OCI-LY3 (cell line): ENCODE data around the gene FAM168B.
"Not testable (repeated sequence)": the region's sequence is repeated elsewhere in the genome, so short reads cannot be mapped to it uniquely, and the experiment has no call there.

ENCODE experiments used
- H2AFZ ChIP-seq: fragments of 200-600, 300-600 bp; shearing (Covaris generic); 2 replicates; pipeline ENCODE4 v1.6.0; 2014; ENCODE audit warnings: antibody characterized with exemption, low read depth, low read length
- H3K27ac ChIP-seq: fragments of 200-600, 300-600 bp; sonication (generic); 2 replicates; pipeline ENCODE4 v1.5.1; 2014; ENCODE audit warnings: mild to moderate bottlenecking, low read length, moderate library complexity, mixed read lengths
- H3K27me3 ChIP-seq: fragments of 200-600, 300-600 bp; sonication (generic); 2 replicates; pipeline ENCODE4 v1.6.1; 2014; ENCODE audit warnings: low read depth, low read length, mixed read lengths
- H3K36me3 ChIP-seq: fragments of 200-600, 300-600 bp; sonication (generic); replicated peaks from 2 replicates; pipeline ENCODE3; 2014; ENCODE audit warnings: low read depth, low read length, mixed read lengths
- H3K4me1 ChIP-seq: fragments of 300-600, 200-600 bp; sonication (generic); 2 replicates; pipeline ENCODE4 v1.6.1; 2014; ENCODE audit warnings: low read length, mixed read lengths
- H3K4me2 ChIP-seq: fragments of 200-600, 300-600 bp; sonication (generic); 2 replicates; pipeline ENCODE4 v1.6.1; 2014; ENCODE audit warnings: low read length, mixed read lengths
- H3K4me3 ChIP-seq: fragments of 300-600, 200-600 bp; sonication (generic); 2 replicates; pipeline ENCODE4 v1.5.1; 2014; ENCODE audit warnings: antibody characterized with exemption, mild to moderate bottlenecking, low read length, moderate library complexity
- H3K79me2 ChIP-seq: fragments of 300-600, 200-600 bp; shearing (Covaris generic); 2 replicates; pipeline ENCODE4 v1.6.1; 2014; ENCODE audit warnings: mild to moderate bottlenecking, low read length, mixed read lengths
- H3K9ac ChIP-seq: fragments of 300-600, 200-600 bp; shearing (Covaris generic); 2 replicates; pipeline ENCODE4 v1.6.0; 2014; ENCODE audit warnings: mild to moderate bottlenecking, low read length, moderate library complexity
- H3K9me3 ChIP-seq: fragments of 200-600, 300-600 bp; shearing (Covaris generic); 2 replicates; pipeline ENCODE4 v1.6.1; 2014; ENCODE audit warnings: low read length, mixed read lengths; ENCODE audit not compliant: insufficient read depth
- H4K20me1 ChIP-seq: fragments of 200-600, 300-600 bp; sonication (generic); 2 replicates; pipeline ENCODE4 v1.6.1; 2016; ENCODE audit warnings: low read length, mixed read lengths; ENCODE audit not compliant: insufficient read depth
- EZH2phosphoT487 ChIP-seq: fragments of 200-600 bp; shearing (Covaris generic); IDR thresholded peaks from 2 replicates; pipeline ENCODE4 v1.6.1; 2018; ENCODE audit warnings: antibody characterized with exemption, mixed run types, low read depth
- TF ChIP-seq, protein P1 (sequence below): fragments of 200-600, 300-600 bp; sonication (generic); IDR thresholded peaks from 2 replicates; pipeline ENCODE4 v1.5.1; 2014; ENCODE audit warnings: antibody characterized with exemption, low read length, low read depth

Gene FAM168B

DNA sequence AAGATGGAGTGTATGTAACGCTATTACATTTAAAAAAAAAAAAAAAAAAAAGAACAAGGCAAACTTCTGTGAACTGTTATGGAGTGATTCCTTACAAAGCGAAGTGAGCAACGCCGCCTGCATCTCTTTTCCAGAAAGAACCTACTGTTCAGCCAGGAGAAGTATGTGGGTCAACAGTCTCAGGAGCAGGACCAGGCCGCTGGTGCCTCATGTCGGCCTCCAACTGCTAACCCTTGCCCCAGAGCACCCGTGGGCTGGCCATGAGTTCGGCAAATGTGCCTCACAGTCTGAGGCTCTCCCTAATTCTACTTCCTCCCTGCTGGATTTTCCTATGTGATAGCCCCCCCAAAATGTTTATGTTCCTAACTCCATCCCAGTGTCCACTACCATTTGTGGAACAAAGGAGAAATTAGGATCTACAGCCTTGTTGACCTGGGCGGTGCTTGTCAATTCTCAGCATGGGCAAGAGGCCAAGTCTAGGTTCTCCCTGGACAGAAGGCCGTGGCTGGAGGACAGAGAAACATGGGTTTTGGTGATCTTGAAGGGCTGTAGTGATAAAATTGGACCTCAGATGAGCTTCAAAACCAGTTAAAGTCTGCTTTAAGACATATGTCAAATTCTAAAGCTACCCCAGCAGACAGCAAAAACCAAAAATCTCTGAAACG, 15.9 kb downstream of the FAM168B start:
- H3K27me3 ChIP-seq = no peaks in the 10 kb centered on the region
- no peaks in the 10 kb centered on the region for H3K4me1 ChIP-seq
- peaks cover 44% of the 10 kb centered on the region for H4K20me1 ChIP-seq
- H3K4me3 ChIP-seq = no peak overlapping the region
- no peak overlapping the region for H3K27ac ChIP-seq
- TF ChIP-seq EZH2phosphoT487 = no peak
- TF ChIP-seq, protein P1, sequence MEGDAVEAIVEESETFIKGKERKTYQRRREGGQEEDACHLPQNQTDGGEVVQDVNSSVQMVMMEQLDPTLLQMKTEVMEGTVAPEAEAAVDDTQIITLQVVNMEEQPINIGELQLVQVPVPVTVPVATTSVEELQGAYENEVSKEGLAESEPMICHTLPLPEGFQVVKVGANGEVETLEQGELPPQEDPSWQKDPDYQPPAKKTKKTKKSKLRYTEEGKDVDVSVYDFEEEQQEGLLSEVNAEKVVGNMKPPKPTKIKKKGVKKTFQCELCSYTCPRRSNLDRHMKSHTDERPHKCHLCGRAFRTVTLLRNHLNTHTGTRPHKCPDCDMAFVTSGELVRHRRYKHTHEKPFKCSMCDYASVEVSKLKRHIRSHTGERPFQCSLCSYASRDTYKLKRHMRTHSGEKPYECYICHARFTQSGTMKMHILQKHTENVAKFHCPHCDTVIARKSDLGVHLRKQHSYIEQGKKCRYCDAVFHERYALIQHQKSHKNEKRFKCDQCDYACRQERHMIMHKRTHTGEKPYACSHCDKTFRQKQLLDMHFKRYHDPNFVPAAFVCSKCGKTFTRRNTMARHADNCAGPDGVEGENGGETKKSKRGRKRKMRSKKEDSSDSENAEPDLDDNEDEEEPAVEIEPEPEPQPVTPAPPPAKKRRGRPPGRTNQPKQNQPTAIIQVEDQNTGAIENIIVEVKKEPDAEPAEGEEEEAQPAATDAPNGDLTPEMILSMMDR = no peak
- no peak overlapping the region for H3K9ac ChIP-seq
- H3K4me2 ChIP-seq = no peak overlapping the region
- peaks cover 63% of the 10 kb centered on the region for H3K36me3 ChIP-seq
- no peaks in the 10 kb centered on the region for H3K9me3 ChIP-seq
- no peak overlapping the region for H2AFZ ChIP-seq
- H3K79me2 ChIP-seq = peaks cover 90% of the 10 kb centered on the region

DNA sequence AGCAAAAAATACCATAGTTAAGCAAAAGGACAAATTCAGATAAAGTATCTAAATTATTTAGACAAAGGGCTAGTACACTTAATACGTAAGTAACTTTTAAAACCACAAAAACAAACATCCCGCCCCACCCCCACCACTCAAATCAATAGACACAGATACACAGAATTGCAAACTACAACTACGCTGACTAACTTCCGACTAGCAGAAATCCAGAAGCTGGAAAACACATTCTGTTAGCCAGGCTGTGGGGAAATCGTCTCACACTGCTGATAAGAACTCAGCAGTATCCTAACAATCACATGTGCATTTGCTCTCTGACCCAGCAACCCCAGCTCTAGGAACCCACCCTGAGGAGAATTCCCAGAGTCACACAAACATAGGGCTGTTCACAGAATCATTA, 16.6 kb downstream of the FAM168B start:
- Histone ChIP-seq H3K27me3 (no peaks in the 10 kb centered on the region), H4K20me1 (peaks cover 41% of the 10 kb centered on the region), H3K9me3 (no peaks in the 10 kb centered on the region), H2AFZ (no peak overlapping the region), H3K4me3 (no peak overlapping the region), H3K4me1 (no peaks in the 10 kb centered on the region), H3K4me2 (no peak overlapping the region), H3K79me2 (peaks cover 87% of the 10 kb centered on the region), H3K27ac (no peak overlapping the region), H3K9ac (no peak overlapping the region), H3K36me3 (peaks cover 59% of the 10 kb centered on the region)
- TF ChIP-seq EZH2phosphoT487 = no peak
- TF ChIP-seq, protein P1 = no peak

DNA sequence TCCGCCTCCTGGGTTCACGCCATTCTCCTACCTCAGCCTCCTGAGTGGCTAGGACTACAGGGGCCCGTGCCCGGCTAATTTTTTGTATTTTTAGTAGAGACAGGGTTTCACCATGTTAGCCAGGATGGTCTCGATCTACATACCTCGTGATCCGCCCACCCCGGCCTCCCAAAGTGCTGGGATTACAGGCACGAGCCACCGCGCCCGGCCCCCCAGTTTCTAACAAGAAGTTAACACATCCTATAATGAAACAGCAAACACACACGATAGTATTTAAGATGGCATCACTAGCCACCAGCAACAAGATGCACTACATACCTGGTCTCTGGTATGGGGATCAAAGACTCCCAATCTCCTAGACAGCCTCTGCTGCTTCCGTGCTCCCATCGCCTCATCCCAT, 17.7 kb downstream of the FAM168B start:
- peaks cover 58% of the 10 kb centered on the region for H3K36me3 ChIP-seq
- H3K9me3 ChIP-seq, H3K4me3 ChIP-seq, H3K4me1 ChIP-seq, H3K27ac ChIP-seq, H3K27me3 ChIP-seq, H2AFZ ChIP-seq, H3K9ac ChIP-seq, H3K4me2 ChIP-seq: not testable (repeated sequence)
- H4K20me1 ChIP-seq = peaks cover 47% of the 10 kb centered on the region
- H3K79me2 ChIP-seq = peaks cover 88% of the 10 kb centered on the region

- not testable (repeated sequence) for H3K4me2 ChIP-seq, H3K27ac ChIP-seq, H2AFZ ChIP-seq, H3K9me3 ChIP-seq, H3K9ac ChIP-seq, H3K4me1 ChIP-seq, H3K4me3 ChIP-seq, H3K27me3 ChIP-seq
- Histone ChIP-seq H4K20me1 (peaks cover 42% of the 10 kb centered on the region), H3K79me2 (peaks cover 94% of the 10 kb centered on the region), H3K36me3 (peaks cover 48% of the 10 kb centered on the region)
Observed at GRCh38 chr2:131068172-131068571, 25.1 kb downstream of the FAM168B start.

- Histone ChIP-seq H3K9ac (no peak overlapping the region), H2AFZ (no peak overlapping the region), H4K20me1 (peaks cover 40% of the 10 kb centered on the region), H3K4me1 (no peaks in the 10 kb centered on the region), H3K27ac (no peak overlapping the region), H3K4me2 (no peak overlapping the region), H3K4me3 (no peak overlapping the region), H3K27me3 (no peaks in the 10 kb centered on the region), H3K9me3 (no peaks in the 10 kb centered on the region), H3K36me3 (peaks cover 48% of the 10 kb centered on the region), H3K79me2 (peaks cover 93% of the 10 kb centered on the region)
- TF ChIP-seq, protein P1 = no peak
- TF ChIP-seq EZH2phosphoT487 = no peak
Observed at GRCh38 chr2:131067465-131068125, 25.7 kb downstream of the FAM168B start.
